ENCODE results near the gene ZSWIM8. TPM values are rescaled to one million over a fixed set of nuclear protein-coding genes. Genes with fewer than 3 reads are reported as not detected.

ZSWIM8 gene
- total RNA-seq, 4 donors from 2014 or later = 52.6 to 81.4 (median 78.9) TPM

GRCh38 chr10:73838827-73839226 is 53.4 kb downstream of the ZSWIM8 start:
- intact Hi-C loops (cut with DNase I; ENCODE audit: low total_unique reads) = no loop called here
- no peak for TF ChIP-seq POLR2A (IDR thresholded peaks at IDR 0.05)
- TF ChIP-seq CTCF (IDR thresholded peaks at IDR 0.05 in 4 of 5, conservative IDR thresholded peaks at IDR 0.05 in 1 of 5) = no peak
- H3K4me3 ChIP-seq = no peak overlapping the region
- DNase-seq (no peak), ATAC-seq (no peak)
- H3K36me3 ChIP-seq = peaks cover 0 to 61% of the 10 kb centered on the region in 2 donors
- no peaks in the 10 kb centered on the region for H3K9me3 ChIP-seq
- no peaks in the 10 kb centered on the region for H3K27me3 ChIP-seq
- H3K27ac ChIP-seq = no peak overlapping the region
- no peaks in the 10 kb centered on the region for H3K4me1 ChIP-seq
- in situ Hi-C loops (cut with MboI; ENCODE audit: low sequenced_read_pairs in 4 of 4) = no loop called here

- no peaks in the 10 kb centered on the region for H3K4me1 ChIP-seq
- H3K4me3 ChIP-seq = no peak overlapping the region
- intact Hi-C loops (cut with DNase I; ENCODE audit: low total_unique reads) = no loop called here
- in situ Hi-C loops (cut with MboI; ENCODE audit: low sequenced_read_pairs in 4 of 4) = no loop called here
- ATAC-seq = no peak
- no peak for DNase-seq
- H3K36me3 ChIP-seq = peaks cover 0 to 61% of the 10 kb centered on the region in 2 donors
- H3K27me3 ChIP-seq = no peaks in the 10 kb centered on the region
- no peaks in the 10 kb centered on the region for H3K9me3 ChIP-seq
- H3K27ac ChIP-seq = no peak overlapping the region
- TF ChIP-seq CTCF (IDR thresholded peaks at IDR 0.05 in 4 of 5, conservative IDR thresholded peaks at IDR 0.05 in 1 of 5) = no peak
- TF ChIP-seq POLR2A (IDR thresholded peaks at IDR 0.05) = no peak
These were observed 54.0 kb downstream of the ZSWIM8 start for GRCh38 chr10:73839276-73839966.

GRCh38 chr10:73840056-73840402 is 54.6 kb downstream of the ZSWIM8 start:
- Histone ChIP-seq H3K9me3 (no peaks in the 10 kb centered on the region), H3K4me3 (no peak overlapping the region), H3K27me3 (no peaks in the 10 kb centered on the region), H3K4me1 (no peaks in the 10 kb centered on the region), H3K27ac (no peak overlapping the region), H3K36me3 (peaks cover 0 to 61% of the 10 kb centered on the region in 2 donors)
- intact Hi-C loops (cut with DNase I; ENCODE audit: low total_unique reads) (no loop called here), in situ Hi-C loops (cut with MboI; ENCODE audit: low sequenced_read_pairs in 4 of 4) (no loop called here)
- TF ChIP-seq POLR2A (IDR thresholded peaks at IDR 0.05) (no peak), CTCF (IDR thresholded peaks at IDR 0.05 in 4 of 5, conservative IDR thresholded peaks at IDR 0.05 in 1 of 5) (no peak)
- no peak for DNase-seq
- ATAC-seq = no peak

DNA sequence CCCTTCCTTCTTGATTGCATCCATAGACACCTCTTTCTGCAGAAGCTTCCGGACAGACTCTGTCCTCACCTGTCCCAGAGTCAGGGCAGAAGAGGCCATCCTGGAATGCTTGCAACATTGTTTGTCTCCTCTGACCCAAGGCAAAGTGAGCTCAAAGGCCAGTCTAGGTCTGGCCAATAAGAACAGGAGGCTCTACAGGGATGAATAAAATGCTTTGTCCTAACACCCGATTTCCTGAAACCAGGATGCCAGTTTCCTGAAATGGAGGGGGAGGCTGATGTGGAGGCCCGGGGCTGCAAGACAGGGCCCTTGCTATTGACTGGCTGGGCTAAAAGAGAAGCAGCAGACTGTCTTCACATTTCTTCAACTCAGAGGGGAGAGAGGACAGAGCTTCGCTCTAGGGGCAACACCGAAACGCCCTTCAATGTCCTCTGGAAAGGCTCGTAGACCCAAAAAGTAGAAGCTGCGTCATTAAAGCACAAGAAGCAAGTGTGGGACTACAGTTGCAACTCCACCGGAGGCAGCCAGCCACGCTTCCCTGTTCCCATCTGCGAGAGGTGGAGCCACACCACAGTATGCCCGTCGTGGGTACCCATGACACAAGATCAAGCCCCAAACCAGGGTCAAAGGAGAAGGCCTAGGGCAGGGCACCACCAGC is 55.1 kb downstream of the ZSWIM8 start:
- TF ChIP-seq CTCF (IDR thresholded peaks at IDR 0.05 in 4 of 5, conservative IDR thresholded peaks at IDR 0.05 in 1 of 5) (no peak), POLR2A (IDR thresholded peaks at IDR 0.05) (no peak)
- intact Hi-C loops (cut with DNase I; ENCODE audit: low total_unique reads) = no loop called here
- no peak for DNase-seq
- in situ Hi-C loops (cut with MboI; ENCODE audit: low sequenced_read_pairs in 4 of 4) = no loop called here
- H3K36me3 ChIP-seq = peaks cover 0 to 61% of the 10 kb centered on the region in 2 donors
- H3K4me3 ChIP-seq = no peak overlapping the region
- no peaks in the 10 kb centered on the region for H3K4me1 ChIP-seq
- no peak for ATAC-seq
- H3K9me3 ChIP-seq = no peaks in the 10 kb centered on the region
- no peak overlapping the region for H3K27ac ChIP-seq
- H3K27me3 ChIP-seq = no peaks in the 10 kb centered on the region

Data from gastrocnemius medialis (tissue), 4 donors.